ENCODE data around the gene GPC5.

Gene GPC5

GRCh38 chr13:91464336-91464735 is 65.9 kb downstream of the GPC5 start:
- DNase-seq = no peak

- DNase-seq = no peak
Observed at GRCh38 chr13:91467236-91467635, 68.8 kb downstream of the GPC5 start.

- DNase-seq = no peak
Observed at GRCh38 chr13:91468301-91468700, 69.9 kb downstream of the GPC5 start.

GRCh38 chr13:91470084-91470621 is 71.7 kb downstream of the GPC5 start:
- no peak for DNase-seq

- no peak for DNase-seq
Observed at GRCh38 chr13:91470681-91471080, 72.3 kb downstream of the GPC5 start.

GRCh38 chr13:91482427-91482826 is 84.0 kb downstream of the GPC5 start:
- no peak for DNase-seq

GRCh38 chr13:91491980-91492379 is 93.6 kb downstream of the GPC5 start:
- no peak for DNase-seq

- no peak for DNase-seq
Observed at GRCh38 chr13:91493442-91493841, 95.0 kb downstream of the GPC5 start.

- DNase-seq = no peak
Observed at GRCh38 chr13:91498298-91498697, 99.9 kb downstream of the GPC5 start.

- no peak for DNase-seq
Observed at GRCh38 chr13:91504216-91504615, 105.8 kb downstream of the GPC5 start.

- no peak for DNase-seq
Observed at GRCh38 chr13:91506759-91507158, 108.3 kb downstream of the GPC5 start.

GRCh38 chr13:91510058-91510457 is 111.6 kb downstream of the GPC5 start:
- no peak for DNase-seq

- DNase-seq = no peak
Observed at GRCh38 chr13:91513790-91514189, 115.4 kb downstream of the GPC5 start.

- DNase-seq = no peak
Observed at GRCh38 chr13:91516799-91517198, 118.4 kb downstream of the GPC5 start.

- DNase-seq = no peak
Observed at GRCh38 chr13:91520952-91521351, 122.5 kb downstream of the GPC5 start.

GRCh38 chr13:91523116-91523515 is 124.7 kb downstream of the GPC5 start:
- no peak for DNase-seq

GRCh38 chr13:91526543-91527033 is 128.2 kb downstream of the GPC5 start:
- no peak for DNase-seq

- DNase-seq = no peak
Observed at GRCh38 chr13:91529739-91530482, 131.5 kb downstream of the GPC5 start.

GRCh38 chr13:91531646-91532045 is 133.2 kb downstream of the GPC5 start:
- DNase-seq = no peak

GRCh38 chr13:91533354-91533753 is 134.9 kb downstream of the GPC5 start:
- no peak for DNase-seq

GRCh38 chr13:91534996-91535395 is 136.6 kb downstream of the GPC5 start:
- no peak for DNase-seq

GRCh38 chr13:91537376-91537775 is 139.0 kb downstream of the GPC5 start:
- no peak for DNase-seq

GRCh38 chr13:91539286-91540157 is 141.1 kb downstream of the GPC5 start:
- no peak for DNase-seq
